GM19351 (cell line): ENCODE measurements around the gene APOL4.
"Not testable (repeated sequence)": the region's sequence is repeated elsewhere in the genome, so short reads cannot be mapped to it uniquely, and the experiment has no call there.

Source experiments
- ATAC-seq: cut with Tn5 transposase; IDR thresholded peaks from one replicate; pipeline ENCODE4 v1.9.1; 2021; ENCODE audit warnings: mild to moderate bottlenecking, moderate library complexity; ENCODE audit not compliant: unreplicated experiment

Gene APOL4

DNA sequence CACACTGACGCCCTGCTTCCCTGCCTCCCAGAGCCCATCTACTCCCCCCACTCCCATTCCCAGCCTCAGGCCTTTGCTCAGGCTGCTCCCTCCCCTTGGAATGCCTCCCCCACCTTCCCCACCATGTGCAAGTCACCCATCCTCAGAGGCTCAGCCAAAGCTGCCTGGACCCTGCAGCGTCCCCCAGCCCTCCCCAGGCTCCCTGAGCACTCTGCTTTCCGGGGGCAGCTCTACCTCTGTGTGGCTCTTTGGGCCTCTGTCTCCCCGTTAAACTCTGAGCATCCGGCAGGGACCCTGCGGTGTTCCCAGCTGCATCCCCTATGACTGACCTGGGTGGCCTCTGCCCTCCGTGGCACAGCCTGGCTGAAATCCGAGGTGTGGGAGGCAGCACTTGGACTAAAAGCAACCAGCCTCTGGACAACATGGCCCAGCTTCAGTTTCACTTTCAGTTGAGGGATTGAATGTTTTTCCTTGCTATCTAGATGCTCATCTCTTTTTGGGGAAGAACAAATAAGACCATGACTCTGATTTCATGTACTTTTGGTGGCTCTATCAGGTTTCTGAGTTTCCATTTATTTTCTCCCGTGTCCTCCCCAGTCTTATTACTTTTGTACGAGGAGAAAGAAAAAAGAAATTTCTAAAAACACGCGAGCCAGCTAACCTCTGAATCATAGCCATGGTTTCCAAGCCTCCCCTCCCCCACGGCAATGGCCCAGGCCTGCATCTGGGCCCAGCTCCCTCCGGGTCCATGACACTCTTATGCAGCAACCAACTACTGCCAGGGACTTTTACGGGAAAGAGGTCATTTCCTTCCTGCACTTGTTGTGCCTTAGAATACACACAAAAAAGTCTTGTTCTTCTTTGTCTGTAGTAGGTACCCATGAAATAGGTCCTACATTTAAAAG lies 44.8 kb downstream of the APOL4 start:
- no peak for ATAC-seq

DNA sequence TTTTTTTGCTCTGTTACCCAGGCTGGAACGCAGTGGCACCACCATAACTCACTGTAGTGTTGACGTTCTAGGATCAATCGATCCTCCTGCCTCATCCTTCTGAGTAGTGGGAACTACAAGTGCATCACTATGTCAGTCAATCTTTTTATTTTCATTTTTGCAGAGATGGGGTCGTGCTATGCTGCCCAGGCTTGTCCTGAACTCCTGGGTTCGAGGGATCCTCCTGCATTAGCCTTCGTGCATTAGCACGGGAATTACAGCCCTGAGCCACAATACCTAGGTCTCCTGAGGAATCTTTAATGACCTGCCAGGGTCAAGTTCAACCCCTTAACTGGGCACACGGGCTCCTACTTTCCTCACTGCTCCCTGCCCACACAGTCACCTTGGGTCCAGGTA lies 45.5 kb downstream of the APOL4 start:
- no peak for ATAC-seq

DNA sequence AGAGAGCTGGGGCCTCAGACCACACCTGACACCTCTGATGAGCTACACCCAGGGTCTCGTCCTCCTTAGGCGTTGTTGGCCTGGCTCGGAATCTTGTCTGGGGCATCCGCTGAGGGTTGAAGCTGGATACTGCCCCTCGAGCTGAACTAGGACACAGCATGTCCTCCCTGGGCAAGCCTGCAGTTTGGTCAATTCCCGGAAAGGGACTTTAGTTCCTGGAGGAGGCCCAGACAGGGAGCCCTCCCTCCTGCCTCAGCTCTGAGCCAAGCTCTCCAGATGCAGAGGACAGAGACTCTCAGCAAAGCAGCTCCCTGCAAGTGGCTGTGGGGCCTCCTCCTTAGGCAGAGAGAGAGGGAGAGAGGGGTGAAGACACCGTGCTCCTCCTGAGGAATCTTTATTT lies 45.9 kb downstream of the APOL4 start:
- no peak for ATAC-seq

DNA sequence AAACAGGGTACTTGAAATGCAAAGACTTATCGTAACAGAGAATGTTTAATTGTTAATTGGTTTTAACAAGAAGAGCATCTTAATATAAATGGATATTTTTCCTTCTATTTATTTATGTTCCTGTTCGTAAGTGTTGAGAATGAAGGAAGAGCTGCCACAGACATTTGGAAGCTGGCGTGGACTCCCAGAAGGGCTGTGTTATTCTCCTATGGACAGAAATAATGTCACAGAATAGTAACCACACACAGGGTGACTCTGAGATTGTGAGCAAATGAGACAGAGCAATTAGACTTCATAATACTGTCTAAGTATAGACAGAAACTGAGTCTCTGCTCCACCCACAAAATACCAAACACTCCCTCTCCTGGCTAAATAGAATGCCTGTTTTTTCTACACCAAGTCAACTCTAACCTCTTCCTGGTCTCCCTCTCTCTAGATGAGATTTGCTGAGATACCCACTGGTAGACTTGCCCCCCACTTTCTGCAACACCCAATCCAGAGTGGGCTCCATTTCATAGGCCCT lies 47.1 kb downstream of the APOL4 start:
- ATAC-seq, result no peak

DNA sequence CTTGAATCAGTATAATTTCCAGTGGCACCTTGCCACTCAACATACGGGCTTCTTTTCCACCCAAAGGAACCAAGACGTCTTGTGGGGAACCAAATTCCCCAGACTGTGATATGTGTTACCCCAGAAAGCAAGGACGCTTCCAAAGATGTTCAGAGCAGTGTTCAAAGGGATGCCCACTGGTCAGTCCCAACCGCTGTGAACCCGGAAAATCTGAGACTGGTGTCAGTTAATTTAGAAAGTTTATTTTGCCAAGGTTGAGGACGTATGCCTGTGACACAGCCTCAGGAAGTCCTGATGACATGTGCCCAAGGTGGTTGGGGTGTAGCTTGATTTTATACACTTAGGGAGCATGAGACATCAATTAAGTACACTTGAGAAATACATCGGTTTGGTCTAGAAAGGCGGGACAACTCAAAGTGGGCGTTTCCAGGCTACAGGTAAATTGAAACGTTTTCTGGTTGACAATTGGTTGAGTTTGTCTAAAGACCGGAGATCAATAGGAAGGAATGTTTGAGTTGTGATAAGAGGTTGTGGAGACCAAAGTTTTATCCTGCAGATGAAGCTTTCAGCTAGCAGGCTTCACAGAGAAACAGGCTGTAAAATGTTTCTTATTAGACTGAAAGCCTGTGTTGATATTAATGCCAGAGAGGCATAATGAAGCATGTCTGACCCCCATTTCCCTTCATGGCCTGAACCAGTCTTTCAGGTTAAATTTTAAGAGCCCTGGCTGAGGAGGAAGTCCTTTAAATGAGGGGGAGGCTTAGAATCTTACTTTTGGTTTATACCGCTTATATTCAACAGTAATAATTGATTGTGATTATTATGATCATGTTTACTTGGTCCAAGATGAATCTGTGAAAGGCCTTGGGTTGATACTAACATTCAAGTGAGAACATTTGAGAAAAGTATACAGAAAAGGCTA lies 47.8 kb downstream of the APOL4 start:
- no peak for ATAC-seq

DNA sequence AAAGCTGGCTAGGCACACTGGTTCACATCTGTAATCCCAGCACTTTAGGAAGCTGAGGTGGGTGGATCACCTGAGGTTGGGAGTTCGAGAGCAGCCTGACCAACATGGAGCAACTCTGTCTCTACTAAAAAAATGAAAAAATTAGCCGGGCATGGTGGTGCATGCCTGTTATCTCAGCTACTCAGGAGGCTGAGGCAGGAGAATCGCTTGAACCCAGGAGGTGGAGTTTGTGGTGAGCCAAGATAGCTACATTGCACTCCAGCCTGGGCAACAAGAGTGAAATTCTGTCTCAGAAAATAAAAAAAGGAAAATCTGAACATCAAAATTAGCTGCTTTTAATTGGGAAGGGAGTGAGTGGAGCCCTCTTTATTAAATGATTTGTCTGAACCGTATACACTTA lies 48.8 kb downstream of the APOL4 start:
- ATAC-seq, result not testable (repeated sequence)

DNA sequence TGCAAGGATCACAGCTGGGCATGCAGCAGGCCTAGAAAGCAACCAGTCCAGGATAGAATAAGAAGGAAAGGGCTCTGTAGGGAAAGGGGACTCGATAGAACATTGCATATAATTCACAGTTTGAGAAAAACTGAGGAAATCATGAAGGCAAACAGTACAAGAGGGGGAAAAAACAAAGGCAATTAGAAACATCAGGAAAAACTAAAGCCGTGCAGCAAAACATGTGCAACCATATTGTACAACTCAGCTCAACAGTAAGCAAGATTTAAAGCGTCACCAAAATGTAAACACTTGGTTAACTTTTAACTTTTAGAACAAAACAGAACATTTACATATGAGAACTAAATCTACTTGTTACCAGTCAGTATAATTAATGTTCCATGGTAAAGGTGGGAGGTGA lies 49.5 kb downstream of the APOL4 start:
- no peak for ATAC-seq

DNA sequence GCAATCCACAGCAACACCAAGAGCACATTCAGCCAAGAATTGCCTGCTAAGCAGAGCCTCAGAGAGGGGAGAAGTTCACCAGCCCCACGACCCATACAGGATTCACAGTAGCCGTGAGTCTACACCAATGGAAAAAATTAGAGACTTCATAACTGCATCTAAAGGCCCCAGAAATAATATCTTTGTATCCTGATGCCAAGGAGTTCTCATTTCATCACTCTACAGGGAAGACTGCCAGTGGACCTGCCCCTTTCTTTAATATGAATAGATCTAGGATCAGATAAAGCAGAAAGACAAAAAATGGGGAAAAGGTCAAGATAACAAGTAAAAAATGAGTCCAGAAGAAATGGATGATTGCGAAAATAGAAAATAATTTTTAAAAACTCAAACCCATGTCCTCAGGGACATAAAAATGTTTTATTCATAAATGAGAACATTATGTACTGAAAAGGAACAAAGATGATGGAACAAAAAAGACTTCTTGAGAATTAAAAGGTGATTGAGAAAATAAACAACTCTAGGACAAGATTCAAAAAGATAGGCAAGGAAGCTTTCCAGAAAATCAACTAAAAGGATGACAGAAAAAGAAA lies 50.5 kb downstream of the APOL4 start:
- ATAC-seq, result no peak

DNA sequence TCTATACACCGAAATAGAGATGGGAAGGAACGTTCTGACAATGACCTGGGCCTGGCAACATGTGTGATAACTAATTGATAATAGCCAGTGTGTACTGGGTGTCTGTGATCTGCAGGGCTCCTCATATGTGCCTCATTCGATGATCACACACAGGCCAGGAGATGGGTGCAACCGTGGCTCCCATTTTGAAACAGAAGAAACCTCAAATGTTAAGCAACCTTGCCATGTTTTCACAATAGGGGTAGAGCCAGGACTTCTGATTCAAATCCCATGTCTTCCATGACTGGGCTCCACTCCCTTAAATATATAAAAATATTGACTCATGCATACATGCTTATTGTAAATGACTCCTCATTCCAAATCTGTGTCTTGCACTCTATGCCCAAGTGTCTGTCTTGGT lies 52.2 kb downstream of the APOL4 start:
- ATAC-seq, result no peak

DNA sequence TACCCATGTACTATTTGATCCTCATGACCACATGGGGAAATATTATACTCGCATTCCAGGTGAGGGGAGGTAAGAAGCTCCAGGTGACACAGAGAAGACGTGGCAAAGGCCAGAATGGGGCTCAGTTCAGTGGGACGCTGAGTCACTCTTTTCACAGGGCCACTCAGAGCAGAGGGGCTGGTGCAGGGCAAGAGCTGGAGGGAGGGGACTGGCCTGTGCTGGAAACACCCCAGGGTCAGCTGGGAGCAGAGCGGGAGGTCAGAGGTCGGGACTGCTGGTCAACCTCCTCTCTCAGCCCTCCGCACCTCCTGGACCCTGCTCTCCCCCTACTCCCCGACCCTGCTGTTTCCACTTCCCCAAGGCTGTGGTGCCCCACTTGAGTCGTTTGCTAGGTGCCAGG lies 53.2 kb downstream of the APOL4 start:
- ATAC-seq, result no peak

DNA sequence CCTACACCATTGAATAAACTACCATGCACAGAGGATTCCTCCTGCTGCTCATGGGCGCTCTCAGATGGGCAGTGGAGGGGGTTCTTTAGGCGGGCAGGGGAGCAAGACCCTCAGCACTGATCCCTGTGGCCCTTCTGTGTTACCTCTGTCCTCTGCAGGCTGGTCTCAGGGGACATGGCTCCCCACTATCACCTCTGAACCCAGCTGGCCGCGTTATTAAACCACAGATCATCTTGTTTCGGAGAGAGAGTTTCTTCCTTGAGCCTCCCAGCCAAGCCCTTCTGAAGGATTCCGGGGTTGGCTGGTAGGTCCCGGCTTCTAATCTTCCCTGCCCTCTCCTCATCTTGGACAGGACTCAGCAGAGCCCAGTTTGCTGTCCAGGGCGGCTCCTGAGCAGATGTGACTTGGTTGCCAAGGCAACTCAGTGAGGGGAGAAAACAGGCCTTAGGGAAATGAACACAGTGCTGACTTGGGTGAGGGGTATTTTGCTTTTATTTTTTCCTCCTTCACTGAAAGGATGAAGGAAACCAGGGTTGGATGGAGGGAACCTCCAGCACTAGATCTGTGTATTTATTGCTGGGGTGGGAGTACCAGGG lies 54.3 kb downstream of the APOL4 start:
- no peak for ATAC-seq

DNA sequence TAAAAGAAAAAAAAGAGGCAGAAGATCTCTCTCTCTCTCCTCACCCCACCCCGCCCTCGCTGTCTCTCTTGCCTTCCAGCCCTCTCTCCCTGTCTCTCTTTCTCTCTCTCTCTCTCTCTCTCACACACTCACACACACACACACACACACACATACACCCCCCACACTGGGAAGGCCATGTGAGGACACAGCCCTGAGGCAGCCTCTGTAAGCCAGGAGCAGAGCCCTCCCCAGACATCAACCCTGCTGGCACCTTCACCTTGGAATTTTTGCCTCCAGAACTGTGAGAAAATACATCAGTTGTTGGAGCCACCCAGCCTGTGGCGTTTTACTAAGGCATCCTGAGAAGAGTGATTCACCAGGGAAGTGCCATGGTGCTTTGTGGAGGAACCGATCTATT lies 55.7 kb downstream of the APOL4 start:
- no peak for ATAC-seq

DNA sequence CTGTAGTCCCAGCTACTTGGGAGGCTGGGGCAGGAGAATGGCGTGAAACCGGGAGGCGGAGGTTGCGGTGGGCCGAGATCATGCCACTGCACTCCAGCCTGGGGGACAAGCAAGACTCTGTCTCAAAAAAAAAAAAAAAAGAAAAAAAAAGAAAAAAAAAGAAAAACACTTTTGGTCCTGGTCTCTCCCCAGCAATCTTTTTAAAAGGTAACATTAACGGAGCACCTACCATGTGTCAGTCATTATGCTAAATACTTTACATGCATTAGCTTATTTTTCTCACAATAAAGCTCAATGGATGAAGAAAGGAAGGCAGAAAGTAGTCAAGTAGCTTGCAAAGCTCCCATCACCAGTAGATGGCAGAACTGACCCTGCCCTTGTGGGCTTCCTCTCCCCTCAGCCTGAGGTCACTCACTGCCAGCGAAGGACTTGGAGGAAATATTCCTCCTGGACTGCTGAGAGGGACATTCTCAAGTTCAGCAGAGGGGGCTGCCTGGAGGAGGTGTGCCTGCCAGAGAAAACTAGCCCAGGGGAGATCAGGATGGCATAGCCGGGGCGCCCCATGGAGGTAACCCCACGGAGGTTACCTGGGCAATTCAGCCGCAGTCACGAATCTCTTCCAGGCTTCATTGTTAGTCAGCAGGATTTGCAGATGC lies 56.6 kb downstream of the APOL4 start:
- no peak for ATAC-seq

DNA sequence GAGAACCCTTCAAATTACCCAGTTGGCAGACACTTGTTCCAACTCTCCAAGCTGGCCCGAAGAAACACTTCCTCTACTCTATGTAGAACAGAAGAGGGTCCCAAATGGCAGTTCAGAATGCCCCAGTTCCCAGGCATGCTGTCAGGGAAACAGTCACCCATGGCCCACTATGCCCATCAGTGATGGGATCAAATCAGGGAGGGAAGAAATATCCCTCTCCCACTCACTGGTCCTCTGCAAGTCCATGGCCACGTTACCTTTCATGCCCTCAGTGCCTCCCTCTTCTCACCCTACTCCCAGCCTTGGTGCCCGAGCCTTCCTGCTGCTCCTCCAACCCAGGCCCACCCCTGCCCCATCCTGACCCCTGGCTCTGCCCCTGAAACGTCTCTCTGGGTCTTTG lies 57.7 kb downstream of the APOL4 start:
- no peak for ATAC-seq

DNA sequence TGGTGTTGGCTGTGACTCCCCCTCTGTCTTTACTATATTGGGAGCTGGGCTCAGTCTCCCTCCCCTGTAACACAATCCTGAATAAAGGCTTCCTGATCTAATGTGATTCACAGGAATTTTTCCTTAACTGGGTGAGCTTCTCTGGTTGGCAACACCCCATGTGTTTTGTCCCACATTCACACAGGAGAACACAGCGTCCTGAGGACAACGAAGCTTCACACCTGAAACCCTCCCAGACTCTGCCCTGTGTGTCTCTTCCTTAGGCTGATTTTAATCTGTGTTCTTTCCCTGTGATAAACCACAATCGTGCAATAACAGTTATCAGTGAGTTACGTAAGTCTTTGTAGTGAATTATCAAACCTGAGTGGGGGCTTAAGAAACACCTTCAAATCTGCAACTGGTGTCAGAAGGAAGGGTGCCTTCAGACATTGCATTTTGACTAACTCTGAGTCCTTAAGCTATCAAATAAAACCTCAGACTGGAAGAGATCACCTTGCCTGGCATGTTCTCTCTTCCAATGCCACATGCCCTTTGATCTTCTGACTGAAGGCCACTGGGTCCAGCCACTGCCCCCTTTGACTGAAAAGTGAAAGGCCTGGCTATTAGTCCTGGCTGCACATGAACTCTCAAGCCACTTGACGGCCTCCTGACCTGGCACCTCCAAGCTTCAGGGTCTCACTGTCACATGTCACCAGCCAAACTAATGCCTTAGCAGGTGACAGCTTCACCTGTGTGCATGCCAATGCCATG lies 58.4 kb downstream of the APOL4 start:
- no peak for ATAC-seq

DNA sequence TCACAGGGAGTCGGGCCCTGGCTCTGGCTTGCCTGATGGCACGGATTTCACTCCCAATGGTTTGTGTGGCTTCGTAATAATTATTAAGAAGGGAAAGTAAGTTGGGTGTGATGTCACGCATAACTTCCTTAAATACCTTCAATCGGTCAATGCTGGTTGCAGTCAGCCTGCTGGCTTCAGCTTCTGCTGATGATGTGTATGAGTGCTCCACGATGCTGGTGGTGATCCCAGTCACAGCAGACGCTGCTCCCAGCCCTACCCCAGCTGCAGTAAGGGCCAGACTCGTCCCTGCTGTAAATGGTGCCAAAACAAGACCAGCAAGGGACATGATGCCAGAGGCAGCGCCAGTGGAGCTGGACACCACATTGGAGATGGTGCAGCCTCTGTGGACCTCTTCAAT lies 60.1 kb downstream of the APOL4 start:
- no peak for ATAC-seq
